ENCODE results near the gene FOXP1. TPM values are rescaled to one million over a fixed set of nuclear protein-coding genes. Genes with fewer than 3 reads are reported as not detected.
"Not testable (repeated sequence)": the region's sequence is repeated elsewhere in the genome, so short reads cannot be mapped to it uniquely, and the experiment has no call there.

The FOXP1 gene
- total RNA-seq, 1 donor from 2014 or later = 26.1 TPM

DNA sequence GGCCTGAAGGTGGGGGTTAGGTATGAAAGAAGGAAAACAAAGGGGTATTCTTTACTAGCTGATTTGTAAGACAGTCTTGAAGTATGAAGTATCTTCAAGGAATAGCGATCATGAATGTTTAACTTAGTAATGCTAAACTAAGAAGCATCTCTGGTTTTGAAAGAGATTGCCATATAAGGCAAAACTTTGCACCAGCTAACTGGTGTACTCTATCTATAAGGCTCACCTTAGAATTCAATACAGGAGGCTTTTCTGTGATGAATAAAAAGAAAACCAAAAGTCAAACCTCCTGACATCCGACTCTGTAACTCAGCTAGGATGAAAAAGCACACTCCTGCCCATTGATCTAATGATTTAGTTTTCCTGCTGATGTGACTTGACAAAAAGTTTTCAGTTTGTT, 54.7 kb downstream of the FOXP1 start:
- H3K4me3 ChIP-seq (ENCODE audit: low read depth, low read length) = no peak overlapping the region
- no peak for TF ChIP-seq CTCF (conservative IDR thresholded peaks at IDR 0.05; ENCODE audit: low read depth, low read length)
- no peak for DNase-seq (ENCODE audit: low read depth)

DNA sequence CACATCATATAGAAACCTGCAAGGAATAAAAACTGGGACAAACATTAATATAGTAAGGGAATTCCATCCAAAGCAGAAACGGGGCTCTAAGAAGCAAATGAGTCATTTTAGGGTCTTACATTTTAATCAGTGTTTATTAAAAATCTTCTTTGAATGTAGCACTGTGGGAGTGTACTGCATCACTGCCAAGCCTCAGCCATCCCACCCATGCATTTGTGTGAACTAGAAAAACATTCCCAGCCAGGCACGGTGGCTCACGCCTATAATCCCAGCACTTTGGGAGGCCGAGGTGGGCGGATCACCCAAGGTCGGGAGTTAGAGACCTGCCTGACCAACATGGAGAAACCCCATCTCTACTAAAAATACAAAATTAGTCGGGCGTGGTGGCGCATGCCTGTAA, 57.1 kb downstream of the FOXP1 start:
- H3K4me3 ChIP-seq (ENCODE audit: low read depth, low read length); DNase-seq (ENCODE audit: low read depth): not testable (repeated sequence)

- no peak overlapping the region for H3K4me3 ChIP-seq (ENCODE audit: low read depth, low read length)
- TF ChIP-seq CTCF (conservative IDR thresholded peaks at IDR 0.05; ENCODE audit: low read depth, low read length) = no peak
- DNase-seq (ENCODE audit: low read depth) = no peak
Measured at GRCh38 chr3:71525391-71525790, 58.1 kb downstream of the FOXP1 start.

DNA sequence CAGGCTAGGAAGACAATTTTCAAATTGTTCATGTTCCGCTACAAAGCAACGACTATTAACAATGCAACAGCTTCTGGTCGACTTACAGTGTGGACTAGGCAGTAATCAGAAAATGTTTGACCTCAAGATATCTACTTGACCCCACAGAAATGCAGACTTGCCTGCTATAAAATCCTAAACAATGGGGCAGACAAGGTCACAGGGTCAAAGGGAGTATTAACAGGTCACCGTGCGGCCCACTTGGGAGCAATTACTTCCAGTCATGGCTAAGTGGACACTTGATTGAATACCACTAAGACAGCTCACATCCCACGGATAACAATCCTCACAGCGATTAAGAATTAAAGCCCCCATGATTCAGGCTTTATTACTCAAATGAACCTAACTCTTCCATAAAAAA, 58.9 kb downstream of the FOXP1 start:
- DNase-seq (ENCODE audit: low read depth) = no peak
- H3K4me3 ChIP-seq (ENCODE audit: low read depth, low read length) = no peak overlapping the region
- TF ChIP-seq CTCF (conservative IDR thresholded peaks at IDR 0.05; ENCODE audit: low read depth, low read length) = no peak

GRCh38 chr3:71523628-71524027, 59.9 kb downstream of the FOXP1 start:
- DNase-seq (ENCODE audit: low read depth) = no peak
- no peak for TF ChIP-seq CTCF (conservative IDR thresholded peaks at IDR 0.05; ENCODE audit: low read depth, low read length)
- H3K4me3 ChIP-seq (ENCODE audit: low read depth, low read length) = no peak overlapping the region

DNA sequence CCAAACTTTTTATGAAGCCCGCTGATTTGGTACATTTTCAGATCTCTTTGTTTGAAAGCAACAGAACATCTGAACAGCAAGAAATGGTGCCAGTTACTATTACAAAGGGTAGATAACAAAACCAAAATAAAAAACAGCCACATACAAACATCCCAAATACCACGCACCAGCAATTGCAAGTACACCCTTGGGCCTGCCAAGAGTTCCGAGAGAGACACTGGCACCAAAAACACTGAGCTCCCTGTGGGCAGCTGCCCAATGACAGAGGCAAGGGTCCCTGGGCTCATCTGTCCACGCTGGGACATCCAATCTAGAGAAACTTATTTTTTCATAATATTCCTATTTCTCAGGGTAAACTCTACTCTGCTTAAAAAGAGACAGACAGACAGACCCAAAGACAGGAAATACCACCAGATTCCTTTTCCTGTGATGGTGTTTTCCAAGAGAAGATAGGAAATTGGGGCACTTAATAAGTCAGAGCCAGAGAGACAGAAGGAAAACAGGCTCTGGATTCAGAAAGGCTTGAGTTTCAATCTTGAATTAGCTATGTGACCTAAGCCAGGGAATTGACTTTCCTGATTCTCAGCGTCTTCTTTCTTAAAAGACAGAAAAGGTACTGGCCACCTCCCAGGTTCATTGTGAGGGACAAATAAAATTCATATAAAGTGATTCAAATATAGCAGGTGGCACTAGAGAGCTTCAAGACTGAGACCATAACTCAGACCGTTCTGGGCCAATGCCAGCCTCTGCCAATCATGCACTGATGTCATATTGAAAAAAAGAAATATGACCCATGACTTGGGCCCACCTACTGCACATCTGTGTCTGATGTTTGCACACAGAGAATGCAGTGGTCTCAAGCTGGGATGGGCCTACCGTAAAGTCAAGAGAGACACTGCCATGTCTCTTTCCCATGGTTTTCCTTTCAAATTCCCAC, 61.3 kb downstream of the FOXP1 start:
- no peak for DNase-seq (ENCODE audit: low read depth)
- no peak for TF ChIP-seq CTCF (conservative IDR thresholded peaks at IDR 0.05; ENCODE audit: low read depth, low read length)
- no peak overlapping the region for H3K4me3 ChIP-seq (ENCODE audit: low read depth, low read length)

GRCh38 chr3:71521021-71521352, 62.5 kb downstream of the FOXP1 start:
- no peak overlapping the region for H3K4me3 ChIP-seq (ENCODE audit: low read depth, low read length)
- DNase-seq (ENCODE audit: low read depth) = no peak
- no peak for TF ChIP-seq CTCF (conservative IDR thresholded peaks at IDR 0.05; ENCODE audit: low read depth, low read length)
